Neural crest cell (in vitro differentiated cells): Measurements from ENCODE around the gene SLC41A1. TPM values are rescaled to one million over a fixed set of nuclear protein-coding genes. Genes with fewer than 3 reads are reported as not detected.
A peak's percentile ranks its signal among the peaks of the same experiment; 100 is the strongest.
"Not testable (repeated sequence)": the region's sequence is repeated elsewhere in the genome, so short reads cannot be mapped to it uniquely, and the experiment has no call there.

Experiments used
- DNase-seq: peaks from one replicate; pipeline ENCODE4 v3.0.0; 2021; ENCODE audit warnings: low read depth, mixed read lengths, low spot score
- H3K27ac Mint-ChIP-seq: one replicate; pipeline ENCODE4 v1.8.0; 2021; ENCODE audit warnings: mild to moderate bottlenecking, mixed read lengths; ENCODE audit not compliant: unreplicated experiment
- H3K27me3 Mint-ChIP-seq: 2 replicates; pipeline ENCODE4 v1.8.0; 2021; ENCODE audit warnings: low read depth, mild to moderate bottlenecking, mixed read lengths
- H3K36me3 Mint-ChIP-seq: 2 replicates; pipeline ENCODE4 v1.8.0; 2021; ENCODE audit warnings: low read depth, mild to moderate bottlenecking, mixed read lengths
- H3K4me1 Mint-ChIP-seq: 2 replicates; pipeline ENCODE4 v1.8.0; 2021; ENCODE audit warnings: mixed read lengths
- H3K4me3 Mint-ChIP-seq: one replicate; pipeline ENCODE4 v1.8.0; 2021; ENCODE audit warnings: mild to moderate bottlenecking, mixed read lengths
- H3K9me3 Mint-ChIP-seq: 2 replicates; pipeline ENCODE4 v1.8.0; 2021; ENCODE audit warnings: mixed read lengths
- total RNA-seq: library from RNA; stranded (reverse); gene quantifications from 2 replicates; pipeline ENCODE4 v1.2.1, GENCODE V29; 2021
- TF ChIP-seq, protein P1 (sequence below): fragments of 200-600 bp; sonication (generic); conservative IDR thresholded peaks from 2 replicates; pipeline ENCODE4 v1.5.0; 2021; ENCODE audit warnings: antibody characterized with exemption, mild to moderate bottlenecking

The SLC41A1 gene
- total RNA-seq, 1 donor from 2014 or later: 25.7 TPM

DNA sequence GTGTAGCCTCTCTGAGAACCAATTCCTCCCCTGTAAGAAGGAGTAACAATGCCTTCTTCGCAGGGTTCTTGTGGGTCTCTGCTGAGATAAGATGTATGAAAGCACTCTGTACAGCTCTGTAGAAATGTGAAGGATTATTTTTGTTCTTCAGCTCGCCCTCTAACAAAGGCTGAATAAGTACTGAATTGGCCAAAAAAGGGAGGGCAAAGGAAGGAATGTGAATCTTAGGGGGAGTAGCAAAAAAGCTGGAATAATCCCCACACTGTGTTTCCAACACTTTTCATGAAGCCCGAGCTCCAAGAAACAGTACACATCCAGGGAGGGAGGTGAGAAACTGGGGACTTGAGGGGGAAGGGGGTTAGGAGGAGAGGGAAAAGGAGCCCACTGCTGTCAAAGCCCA lies 14.0 kb upstream of the SLC41A1 start:
- Mint-ChIP-seq H3K27ac (peak overlapping the region; percentile 8), H3K36me3 (peaks cover 12% of the 10 kb centered on the region)
- no peak for DNase-seq

DNA sequence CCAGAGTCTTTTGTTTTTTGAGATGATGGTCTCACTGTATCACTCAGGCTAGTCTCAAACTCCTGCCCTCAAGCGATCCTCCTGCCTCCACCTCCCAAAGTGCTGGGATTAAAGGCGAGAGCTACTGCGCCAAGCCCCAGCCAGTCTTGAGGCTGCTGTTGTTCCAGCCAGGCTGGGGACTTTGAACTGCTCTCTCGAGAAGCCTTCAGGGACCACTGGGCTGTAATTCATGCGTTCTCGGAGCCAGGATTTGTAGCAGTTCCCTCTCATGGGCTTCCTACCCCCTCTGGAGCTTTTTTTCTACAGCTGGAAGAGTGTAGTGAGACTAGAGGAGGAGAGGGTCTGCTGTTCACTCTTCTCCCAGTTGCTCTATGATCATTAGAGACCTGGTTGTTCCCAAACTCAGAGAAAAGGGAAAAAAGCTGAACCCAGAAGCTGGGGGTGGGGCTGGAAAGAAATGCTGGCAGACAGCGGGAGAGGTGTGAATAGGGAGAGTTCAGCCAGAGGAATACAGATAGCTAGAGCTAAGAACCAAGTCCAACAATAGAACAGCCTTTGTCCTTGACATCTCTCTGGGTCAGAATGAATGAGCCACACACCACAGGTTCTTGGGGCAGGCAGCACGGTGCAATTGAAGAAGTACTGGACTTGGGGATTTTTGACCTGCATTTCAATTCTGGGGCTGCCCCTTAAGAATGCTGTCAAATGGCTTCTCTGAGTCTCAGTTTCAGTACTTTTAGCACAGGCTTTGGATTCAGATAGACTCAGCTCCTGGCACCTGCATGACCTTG lies 13.2 kb upstream of the SLC41A1 start:
- Mint-ChIP-seq H3K27ac (no peak overlapping the region), H3K36me3 (peaks cover 12% of the 10 kb centered on the region), H3K4me3 (no peak overlapping the region), H3K4me1 (peaks cover 16% of the 10 kb centered on the region), H3K27me3 (no peaks in the 10 kb centered on the region), H3K9me3 (peaks cover 5% of the 10 kb centered on the region)
- TF ChIP-seq, protein P1, sequence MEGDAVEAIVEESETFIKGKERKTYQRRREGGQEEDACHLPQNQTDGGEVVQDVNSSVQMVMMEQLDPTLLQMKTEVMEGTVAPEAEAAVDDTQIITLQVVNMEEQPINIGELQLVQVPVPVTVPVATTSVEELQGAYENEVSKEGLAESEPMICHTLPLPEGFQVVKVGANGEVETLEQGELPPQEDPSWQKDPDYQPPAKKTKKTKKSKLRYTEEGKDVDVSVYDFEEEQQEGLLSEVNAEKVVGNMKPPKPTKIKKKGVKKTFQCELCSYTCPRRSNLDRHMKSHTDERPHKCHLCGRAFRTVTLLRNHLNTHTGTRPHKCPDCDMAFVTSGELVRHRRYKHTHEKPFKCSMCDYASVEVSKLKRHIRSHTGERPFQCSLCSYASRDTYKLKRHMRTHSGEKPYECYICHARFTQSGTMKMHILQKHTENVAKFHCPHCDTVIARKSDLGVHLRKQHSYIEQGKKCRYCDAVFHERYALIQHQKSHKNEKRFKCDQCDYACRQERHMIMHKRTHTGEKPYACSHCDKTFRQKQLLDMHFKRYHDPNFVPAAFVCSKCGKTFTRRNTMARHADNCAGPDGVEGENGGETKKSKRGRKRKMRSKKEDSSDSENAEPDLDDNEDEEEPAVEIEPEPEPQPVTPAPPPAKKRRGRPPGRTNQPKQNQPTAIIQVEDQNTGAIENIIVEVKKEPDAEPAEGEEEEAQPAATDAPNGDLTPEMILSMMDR: no peak
- DNase-seq: no peak

More for the DNA sequence above, 14.0 kb upstream of the SLC41A1 start:
- Mint-ChIP-seq H3K27me3 (no peaks in the 10 kb centered on the region), H3K9me3 (peaks cover 5% of the 10 kb centered on the region), H3K4me3 (no peak overlapping the region), H3K4me1 (peaks cover 18% of the 10 kb centered on the region)
- TF ChIP-seq, protein P1: no peak

DNA sequence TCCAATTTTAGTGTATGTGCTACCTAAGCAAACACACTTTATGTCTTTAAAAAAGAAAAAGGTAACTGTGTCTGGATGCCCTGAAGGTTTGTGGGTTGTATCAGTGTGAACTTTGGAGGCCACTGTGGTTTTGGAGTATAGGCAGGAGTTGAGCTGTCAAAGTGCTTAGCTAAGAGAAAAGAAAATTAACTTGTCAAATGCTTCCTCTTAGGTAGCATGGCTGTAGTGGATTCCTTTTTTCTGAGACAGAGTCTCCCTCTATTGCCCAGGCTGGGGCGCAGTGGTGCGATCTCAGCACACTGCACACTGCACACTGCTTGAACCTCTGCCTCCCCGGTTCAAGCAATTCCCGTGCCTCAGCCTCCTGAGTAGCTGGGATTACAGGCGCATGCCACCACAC lies 11.2 kb upstream of the SLC41A1 start:
- peaks cover 9% of the 10 kb centered on the region for H3K36me3 Mint-ChIP-seq
- H3K27ac Mint-ChIP-seq: no peak overlapping the region
- no peak for DNase-seq
- peaks cover 5% of the 10 kb centered on the region for H3K9me3 Mint-ChIP-seq
- H3K27me3 Mint-ChIP-seq: no peaks in the 10 kb centered on the region
- TF ChIP-seq, protein P1: no peak
- no peak overlapping the region for H3K4me3 Mint-ChIP-seq
- H3K4me1 Mint-ChIP-seq: peaks cover 16% of the 10 kb centered on the region

DNA sequence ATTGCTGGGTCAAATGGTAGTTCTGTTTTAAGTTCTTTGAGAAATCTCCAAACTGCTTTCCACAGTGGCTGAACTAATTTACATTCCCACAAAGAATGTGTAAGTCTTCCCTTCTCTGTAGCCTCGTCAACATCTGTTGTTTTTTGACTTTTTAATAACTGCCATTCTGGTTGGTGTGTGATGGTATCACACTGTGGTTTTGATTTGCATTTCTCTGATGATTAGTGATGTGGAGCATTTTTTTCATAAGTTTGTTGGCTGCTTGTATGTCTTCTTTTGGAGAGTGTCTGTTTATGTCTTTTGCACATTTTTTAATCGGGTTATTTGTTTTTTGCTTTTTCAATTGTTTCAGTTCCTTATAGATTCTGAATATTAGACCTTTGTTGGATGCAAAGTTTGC lies 10.3 kb upstream of the SLC41A1 start:
- not testable (repeated sequence) for H3K36me3 Mint-ChIP-seq, H3K4me3 Mint-ChIP-seq, H3K27me3 Mint-ChIP-seq, H3K9me3 Mint-ChIP-seq, H3K27ac Mint-ChIP-seq, DNase-seq
- H3K4me1 Mint-ChIP-seq: peaks cover 16% of the 10 kb centered on the region

DNA sequence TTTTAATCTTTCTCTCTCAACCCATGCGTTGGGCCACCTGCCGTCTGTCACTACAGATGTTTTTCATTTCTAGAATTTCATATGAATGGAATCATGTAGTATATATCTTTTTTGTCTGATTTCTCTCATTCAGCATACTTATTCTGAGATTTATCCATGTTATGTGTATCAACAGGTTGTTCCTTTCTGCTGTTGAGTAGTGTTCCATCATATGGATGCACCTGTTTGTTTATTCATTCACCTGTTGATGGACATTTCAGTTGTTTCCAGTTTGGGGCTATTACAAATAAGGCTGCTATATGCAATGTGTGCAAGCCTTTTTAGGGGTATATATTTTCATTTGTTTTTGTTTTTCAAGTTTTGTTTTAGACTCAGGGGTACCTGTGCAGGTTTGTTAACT lies 9.4 kb upstream of the SLC41A1 start:
- Mint-ChIP-seq H3K4me3 (no peak overlapping the region), H3K27me3 (no peaks in the 10 kb centered on the region), H3K36me3 (peaks cover 9% of the 10 kb centered on the region), H3K9me3 (peaks cover 5% of the 10 kb centered on the region), H3K27ac (no peak overlapping the region), H3K4me1 (peaks cover 24% of the 10 kb centered on the region)
- TF ChIP-seq, protein P1: no peak
- DNase-seq: no peak

DNA sequence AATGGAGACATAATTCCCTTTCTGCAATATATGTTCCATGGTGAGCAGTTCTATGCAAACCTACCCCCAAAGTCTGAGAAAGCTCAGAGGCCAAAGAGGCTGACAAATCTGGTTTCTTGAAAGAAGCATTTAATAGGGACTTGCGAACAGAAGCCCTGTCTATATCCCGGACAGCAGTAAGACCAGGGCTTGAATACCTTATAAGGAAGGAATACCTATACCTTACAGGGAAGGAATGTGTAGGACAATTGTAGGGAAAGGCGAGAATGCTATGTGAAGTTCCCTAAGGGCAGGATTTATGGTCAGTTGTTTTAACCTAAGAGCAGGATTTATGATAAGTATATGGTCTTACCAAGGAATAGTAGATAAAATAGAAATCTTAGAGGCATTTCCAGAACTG lies 5.0 kb upstream of the SLC41A1 start:
- H3K9me3 Mint-ChIP-seq: no peaks in the 10 kb centered on the region
- H3K4me3 Mint-ChIP-seq: no peak overlapping the region
- no peak for DNase-seq
- no peaks in the 10 kb centered on the region for H3K27me3 Mint-ChIP-seq
- TF ChIP-seq, protein P1: no peak
- no peak overlapping the region for H3K27ac Mint-ChIP-seq
- peaks cover 36% of the 10 kb centered on the region for H3K4me1 Mint-ChIP-seq
- peaks cover 4% of the 10 kb centered on the region for H3K36me3 Mint-ChIP-seq
